GM19035 (cell line): ENCODE results near the gene NELFA.

Source experiments
- ATAC-seq: cut with Tn5 transposase; IDR thresholded peaks from one replicate; pipeline ENCODE4 v1.9.1; 2021; ENCODE audit not compliant: unreplicated experiment

Gene NELFA

DNA sequence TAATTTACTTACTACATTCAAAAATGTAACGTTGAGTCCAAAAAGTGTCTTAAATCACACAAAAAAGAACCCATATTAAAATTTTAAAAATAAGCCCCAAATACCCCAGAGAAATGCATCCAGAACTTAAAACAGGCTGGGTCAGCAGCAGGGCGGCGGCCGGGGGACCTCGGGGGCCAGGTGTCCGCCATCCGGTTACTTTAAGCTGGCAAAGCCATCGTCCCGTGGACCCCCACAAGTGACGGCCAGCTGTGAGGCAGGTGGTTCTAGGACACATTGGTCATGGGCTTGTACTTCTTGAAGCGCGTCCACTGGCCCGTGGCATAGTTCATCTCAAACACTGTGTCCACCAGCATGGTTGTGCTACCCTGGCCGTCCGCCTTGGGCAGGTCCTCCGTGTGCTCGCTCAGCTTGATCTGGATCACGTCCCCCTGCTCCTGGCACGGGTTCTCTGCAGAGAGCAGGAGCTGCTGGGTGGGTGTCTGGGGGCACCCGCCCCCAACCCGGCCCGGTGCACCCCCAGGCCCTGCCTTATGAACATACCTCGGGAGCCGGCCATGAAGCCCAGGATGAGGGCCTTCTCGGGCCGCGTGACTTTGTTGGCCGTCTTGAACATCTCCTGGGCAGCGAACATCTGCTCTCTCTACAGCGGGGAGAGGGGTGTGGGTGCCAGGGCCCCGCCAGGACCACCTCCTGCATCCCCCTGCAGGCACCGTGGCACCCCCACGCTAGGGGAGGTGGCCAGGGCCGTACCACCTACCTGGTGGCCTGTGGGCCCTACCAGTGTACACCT is 25.5 kb downstream of the NELFA start:
- no peak for ATAC-seq

DNA sequence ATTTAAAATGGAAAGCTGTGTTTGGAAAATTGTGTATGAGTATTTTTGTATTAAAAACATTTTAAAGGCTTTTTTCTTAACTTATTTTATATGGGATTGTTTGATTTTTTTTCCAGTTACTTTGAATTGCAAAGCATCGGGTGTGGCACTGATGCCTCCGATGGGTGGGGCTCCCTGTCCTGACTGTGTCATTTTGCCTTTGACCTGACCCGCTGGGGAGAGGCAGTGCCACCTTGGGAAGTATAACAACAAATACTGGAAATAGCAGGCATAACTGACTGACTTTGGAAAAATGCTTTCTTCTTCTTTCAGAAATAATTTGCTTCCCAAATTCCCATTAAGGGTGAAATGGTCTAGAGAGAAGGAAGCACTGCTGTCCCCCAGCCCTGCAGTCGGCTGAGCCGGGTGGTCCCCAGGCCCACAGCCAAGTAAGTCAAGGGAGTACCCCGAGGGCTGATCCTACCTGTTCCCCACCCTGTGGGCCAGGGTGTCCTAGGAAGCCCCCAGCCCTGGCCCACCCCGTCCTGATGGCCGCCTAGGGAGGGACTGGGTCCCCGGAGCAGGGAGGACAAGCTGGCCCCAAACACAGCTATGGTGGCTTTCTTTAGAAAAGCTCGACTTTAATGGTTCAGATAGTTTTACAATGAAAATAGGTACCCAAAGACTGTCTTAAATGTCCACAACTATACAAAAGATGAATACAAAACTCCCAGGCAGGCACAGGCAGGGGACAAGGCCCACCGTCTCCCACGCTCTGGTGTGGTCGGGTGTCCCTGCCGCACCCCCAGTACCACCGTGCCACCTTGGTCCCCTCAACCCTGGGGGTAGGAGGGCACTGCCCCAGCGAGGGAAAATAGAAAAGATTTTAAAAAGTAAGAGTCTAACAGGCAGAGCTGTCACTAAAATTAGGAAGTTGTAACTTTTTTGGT is 26.4 kb downstream of the NELFA start:
- no peak for ATAC-seq

DNA sequence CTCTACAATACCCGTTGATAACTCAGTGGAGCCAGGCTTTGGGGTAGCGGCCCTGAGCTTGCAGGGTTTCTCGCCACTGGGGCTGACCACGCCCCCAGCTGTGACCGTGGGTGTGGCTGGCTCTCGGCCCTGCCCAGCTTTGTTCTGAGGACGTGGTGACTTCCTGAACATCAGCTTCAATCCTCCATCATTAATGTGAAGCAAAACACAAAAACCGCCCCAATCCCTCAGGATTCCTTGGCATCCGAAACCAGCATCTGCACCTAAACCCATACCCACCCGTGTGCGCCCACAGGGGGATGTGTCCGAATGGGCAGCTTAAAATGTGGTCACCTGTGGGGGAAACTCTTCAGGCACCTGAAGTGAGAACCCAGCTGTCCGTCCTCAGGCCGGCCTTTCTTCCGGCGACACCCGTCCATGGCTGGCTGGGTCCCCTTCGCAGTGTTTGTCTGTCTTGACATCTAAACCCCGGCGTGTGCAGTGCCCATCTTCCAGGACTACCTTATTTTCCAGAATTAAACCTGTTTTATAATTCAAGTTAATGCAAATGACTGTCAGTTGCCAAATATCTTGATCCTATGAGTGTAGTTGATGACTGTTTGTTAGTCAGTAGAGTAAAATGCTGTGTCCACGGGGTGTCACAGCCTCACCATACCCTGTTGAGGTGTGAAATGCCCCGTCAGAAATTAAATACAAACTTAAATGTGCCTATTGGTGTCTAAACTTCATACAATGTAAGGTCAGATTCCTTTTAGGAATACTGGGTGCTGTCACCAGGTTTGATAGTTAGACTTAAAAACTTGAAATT is 27.3 kb downstream of the NELFA start:
- no peak for ATAC-seq

DNA sequence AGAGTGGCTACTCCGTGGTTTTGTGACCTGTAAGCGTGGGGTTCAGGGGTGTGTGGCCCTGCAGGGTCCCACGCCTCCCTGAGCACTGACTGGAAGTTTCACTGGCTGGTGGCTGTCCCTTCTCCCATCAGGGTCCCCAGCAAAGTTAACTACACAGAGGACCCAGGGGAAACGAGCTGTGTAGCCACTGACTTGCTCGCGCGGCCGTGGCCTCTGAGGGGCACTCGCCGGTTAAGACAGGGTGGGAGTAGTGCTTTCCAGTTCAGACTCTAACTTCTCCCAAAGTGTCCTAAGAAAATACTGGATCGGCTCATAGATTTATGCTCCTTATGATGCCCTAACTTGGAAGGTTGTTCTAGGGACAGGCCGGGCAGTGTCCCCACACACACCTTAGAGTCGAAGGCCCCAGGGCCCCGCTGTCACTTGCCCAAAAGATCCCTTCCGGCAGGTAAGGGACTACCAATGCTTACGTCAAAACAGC is 28.2 kb downstream of the NELFA start:
- no peak for ATAC-seq

DNA sequence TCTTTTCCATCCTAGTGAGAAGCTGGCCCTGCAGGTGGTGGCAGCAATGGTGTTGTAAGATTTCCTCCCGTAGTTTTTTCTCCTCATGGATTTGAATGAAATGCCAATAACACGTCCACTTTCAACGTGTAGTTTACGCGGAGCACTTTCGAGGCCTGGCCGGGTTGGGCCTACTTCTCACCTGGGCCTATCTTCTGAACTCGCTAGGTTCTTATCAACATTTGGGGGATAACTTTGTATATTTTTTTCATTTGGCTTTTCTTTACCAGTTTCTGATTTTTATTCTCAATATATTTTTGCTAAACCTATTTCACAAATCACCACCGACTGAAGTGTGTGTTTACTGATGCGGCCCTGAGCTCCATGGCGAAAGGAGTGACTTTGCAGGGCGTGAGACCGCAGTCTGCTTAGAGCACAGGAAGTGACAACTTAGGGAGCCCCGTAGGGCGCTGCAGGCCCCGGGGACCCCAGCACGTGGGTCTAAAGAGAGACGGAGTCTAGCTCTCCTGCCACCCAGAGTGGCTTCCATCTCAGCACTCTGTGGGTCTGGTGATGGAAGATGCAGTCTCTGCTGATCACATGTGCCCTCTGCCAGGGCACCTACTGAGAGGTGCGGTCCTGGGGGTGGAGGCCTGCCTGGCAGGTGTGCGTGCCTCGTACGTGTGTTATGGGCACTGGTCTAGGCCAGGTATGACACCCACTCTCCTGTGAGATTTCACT is 29.1 kb downstream of the NELFA start:
- no peak for ATAC-seq

DNA sequence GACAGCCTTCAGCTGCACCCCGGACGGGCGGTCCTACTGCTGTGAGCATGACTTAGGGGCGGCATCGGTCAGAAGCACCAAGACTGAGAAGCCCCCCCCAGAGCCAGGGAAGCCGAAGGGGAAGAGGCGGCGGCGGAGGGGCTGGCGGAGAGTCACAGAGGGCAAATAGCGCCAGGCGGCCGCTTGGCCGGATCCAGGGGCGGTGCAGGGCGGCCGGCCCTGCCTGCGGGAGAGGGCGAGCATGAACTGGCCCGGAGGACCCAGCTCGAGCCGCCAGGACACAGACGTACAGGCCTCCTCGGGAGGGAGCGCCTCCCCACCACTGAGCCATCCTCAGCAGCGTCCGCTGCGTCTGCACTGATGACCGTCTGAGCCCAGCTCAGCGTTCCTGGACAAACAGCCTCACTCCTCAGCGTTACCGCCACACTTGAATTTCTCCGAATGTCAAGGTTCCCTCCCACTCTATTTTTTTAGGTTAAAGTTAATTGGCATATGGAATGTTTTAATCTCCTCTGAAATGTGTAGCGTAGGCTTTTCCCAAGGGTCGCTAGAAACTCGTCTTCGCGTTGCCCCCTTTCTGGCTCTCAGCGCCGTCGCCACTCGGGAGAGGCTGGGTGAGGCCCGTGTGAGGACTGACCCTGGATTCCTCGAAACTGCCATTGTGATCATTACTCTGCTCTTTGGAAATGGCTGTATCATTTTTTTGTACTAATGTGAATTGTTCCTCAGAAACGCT is 29.9 kb downstream of the NELFA start:
- no peak for ATAC-seq

DNA sequence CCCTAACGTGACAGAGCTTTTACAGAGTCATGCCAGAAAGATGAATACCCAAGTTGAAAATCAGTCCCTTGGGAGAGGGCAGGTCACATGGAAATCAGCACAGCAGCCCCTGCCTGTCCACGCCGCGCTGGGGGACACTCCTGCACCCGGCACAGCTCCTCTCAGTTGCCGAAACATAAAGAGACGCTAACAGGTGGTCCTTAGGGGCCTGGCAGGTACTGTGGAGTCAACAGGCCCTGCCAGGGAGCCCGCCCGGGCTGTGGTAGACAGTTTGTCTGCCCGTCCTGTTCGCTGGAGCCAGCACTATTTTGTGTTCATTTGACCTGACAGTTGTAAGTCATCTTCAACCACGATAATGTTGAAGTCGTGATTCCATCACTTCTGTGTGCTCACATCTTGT is 30.5 kb downstream of the NELFA start:
- ATAC-seq = no peak

DNA sequence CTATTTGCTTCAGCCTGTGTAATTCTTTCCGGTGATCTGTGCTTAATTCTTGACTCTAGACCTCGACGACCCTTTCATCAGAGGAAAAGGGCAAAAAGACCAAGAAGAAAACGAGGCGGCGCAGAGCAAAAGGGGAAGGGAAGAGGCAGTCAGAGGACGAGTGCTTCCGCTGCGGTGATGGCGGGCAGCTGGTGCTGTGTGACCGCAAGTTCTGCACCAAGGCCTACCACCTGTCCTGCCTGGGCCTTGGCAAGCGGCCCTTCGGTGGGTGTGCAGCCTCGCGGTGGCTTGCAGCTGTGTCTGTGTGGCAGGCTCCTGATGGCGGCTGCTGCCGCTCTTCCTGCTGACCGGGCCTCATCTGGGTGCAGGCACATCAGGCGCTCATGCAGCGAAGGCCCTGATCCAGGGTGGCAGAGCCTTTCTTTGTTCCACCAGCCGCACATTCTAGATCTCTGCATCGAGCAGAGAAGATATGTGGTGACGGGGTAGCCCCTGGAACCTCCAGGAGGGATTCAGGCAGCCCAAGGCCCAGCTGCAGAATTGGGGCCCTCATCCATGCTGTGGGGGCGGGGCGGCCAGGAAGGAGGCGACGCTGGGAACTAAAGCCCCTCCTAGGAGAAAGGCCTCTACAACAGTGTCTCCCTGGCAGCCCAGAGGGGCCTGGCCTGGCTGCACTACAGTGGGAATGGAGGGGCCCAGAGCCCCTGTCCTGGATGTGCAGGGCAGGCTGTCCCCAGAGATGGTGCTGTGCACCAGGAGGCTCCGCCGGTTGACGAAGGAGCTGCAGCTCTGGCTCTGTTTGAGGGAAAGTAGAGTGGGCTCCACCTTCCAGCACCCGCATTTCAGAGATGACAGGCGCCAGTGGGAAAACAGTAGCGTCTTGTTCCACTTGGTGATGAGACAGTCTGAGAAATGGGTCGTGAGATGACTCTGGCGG is 32.1 kb downstream of the NELFA start:
- ATAC-seq = no peak

DNA sequence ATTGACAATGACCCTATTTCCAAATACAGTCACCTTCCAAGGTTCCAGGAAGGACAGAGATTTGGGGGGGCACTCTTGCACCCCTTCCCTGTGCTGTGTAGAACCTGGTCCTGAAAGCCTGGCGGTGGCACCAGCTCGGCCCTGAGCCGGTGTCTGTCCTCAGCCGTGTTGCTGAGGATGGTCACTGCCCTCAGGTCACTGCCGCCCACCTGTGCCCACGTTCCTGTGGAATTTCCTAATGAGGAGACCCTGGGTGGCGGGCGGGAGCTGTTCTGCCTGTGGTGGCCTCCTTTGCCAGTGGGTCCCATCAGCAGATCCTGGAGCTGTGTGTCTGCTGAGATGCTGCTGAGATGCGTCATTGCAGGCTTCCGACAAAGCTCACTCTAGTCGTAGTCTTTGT is 32.9 kb downstream of the NELFA start:
- ATAC-seq = no peak

DNA sequence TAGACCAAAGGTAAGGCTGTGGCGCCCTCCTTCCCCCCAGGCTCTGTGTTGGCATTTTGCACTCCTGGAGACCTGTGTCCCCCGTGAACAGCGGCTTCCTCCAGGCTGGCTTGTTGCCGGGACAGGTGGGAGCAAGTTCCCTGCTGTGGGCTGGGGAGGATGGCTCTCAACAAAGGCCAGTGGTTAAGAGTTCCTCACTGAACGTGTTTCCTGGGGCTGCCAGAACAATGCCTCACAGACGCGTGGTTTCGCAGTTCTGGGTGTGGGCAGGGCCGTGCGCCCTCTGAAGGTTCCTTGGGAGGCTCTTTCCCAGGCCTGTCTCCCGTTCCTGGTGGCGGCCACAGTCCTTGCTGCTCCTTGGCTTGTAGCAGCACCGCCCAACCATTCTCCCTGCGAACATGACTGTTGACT is 33.4 kb downstream of the NELFA start:
- no peak for ATAC-seq

DNA sequence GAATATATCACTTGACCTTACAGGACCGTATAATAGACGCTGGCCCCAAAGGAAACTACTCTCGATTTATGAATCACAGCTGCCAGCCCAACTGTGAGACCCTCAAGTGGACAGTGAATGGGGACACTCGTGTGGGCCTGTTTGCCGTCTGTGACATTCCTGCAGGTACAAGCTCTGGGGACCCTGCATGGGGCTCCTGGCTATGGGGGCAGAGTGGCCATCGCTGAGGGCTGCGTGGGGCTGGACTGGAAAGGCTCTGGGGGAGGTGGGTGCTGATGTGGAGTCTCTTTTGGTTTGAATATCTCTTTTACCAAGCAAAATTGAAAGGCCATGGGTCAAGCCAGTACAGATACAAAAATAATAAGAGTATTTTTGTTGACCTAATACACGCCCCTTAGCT is 33.9 kb downstream of the NELFA start:
- ATAC-seq = no peak

DNA sequence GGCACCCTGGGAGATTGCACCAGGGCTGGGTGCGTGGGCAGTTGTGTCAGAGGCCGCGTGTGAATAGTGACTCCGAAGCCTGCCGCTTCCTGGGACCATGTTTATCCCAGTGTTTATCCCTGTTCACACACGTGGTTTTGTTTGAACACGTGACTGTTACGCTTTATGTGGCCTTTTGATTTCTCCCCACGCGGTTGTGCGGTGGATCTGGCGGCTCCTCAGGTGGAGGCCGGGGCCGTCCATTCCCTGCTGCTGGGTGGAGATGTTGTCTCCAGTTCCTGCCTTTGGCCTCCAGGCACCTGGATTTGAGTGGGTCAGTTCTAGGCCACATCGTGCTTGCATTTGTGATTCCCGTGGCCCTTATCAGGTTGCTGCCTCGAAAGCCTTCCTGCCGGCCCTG is 35.1 kb downstream of the NELFA start:
- no peak for ATAC-seq

DNA sequence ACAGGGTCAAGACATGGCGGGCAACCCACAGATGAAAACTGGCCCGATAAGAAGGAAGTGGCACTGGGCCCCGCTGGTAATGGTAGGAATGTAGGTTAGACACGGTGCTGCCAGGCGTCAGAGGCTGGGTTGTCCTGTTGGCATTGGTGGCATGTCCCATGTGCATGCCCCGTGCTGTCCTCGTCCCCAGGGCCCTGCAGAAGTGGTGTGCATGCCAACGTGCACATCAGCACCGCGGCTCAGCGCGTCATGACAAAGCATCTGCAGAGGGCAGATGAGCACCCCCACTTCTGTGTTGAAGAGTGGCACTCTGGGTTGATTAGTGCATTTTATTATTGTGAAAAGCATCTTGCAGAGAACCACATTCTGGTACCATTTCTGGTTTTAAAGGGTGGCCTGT is 35.6 kb downstream of the NELFA start:
- ATAC-seq = no peak

DNA sequence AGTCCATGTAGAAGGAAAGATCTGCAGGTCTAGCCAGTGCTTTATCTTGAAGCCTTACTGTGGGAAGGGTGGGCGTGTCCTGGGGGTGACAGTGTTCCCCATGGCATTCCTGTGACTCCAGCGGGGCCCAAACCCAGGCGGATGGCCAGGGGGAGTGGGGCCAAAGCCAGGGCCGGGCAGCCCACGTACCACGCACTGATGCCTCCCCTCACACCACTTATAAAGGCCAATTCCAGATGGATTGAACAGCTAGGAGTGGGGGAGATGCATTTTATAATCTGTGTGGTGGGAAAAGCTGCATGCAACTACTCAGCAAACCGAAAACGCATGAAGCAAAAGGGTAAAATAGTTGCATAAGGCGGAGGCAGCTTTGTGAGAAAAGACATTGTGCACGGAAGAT is 36.4 kb downstream of the NELFA start:
- ATAC-seq = no peak

DNA sequence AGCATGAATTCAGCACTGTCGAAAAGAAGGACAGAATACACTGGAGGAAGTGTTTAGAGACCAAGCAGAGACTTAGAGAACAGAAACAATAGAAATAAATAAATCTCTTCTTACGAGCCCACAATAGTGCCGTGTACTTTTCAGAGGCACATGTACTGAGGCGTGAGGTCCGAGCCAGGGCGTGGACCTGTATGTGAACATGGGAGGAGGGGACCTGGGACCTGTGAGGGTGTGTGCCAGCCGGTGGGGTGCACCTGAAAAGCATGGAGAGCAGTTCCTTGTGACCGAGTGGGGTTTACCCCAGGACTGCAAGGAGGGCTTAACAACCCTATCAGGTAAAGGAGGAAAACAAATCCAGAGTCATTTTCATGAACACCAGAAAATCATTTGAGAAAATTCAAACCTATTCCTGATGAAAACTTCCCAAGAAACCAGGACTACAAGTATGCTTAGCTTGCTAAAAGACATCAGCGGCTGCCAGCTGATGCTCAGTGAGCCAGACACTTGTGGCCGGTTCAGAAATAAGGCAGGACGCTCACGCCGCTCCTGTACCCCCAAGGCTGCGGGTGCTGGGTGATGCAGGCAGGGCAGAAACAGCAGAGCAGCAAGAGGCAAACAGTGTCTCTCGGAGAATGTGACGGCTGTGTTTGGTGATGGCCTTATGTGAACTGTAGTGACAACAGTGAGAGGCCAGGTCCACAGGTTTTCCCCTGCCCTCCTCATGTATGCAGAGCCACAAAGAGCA is 37.1 kb downstream of the NELFA start:
- no peak for ATAC-seq

DNA sequence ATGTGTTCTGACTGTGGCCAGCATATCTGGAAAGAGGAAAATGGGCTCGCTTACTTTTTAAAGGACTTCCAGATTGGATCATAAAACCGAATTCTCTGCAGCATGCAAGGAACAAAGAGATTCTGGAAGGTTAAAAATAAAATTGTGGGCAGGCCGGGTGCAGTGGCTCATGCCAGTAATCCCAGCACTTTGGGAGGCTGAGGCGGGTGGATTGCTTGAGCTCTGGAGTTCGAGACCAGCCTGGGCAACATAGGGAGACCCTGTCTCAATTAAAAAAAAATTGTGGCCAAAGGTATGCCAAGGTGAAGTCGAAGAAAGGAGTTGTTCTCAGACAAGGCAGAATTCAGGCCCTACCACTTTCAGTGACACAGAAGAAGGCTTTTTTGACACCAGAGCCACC is 37.8 kb downstream of the NELFA start:
- ATAC-seq = no peak

DNA sequence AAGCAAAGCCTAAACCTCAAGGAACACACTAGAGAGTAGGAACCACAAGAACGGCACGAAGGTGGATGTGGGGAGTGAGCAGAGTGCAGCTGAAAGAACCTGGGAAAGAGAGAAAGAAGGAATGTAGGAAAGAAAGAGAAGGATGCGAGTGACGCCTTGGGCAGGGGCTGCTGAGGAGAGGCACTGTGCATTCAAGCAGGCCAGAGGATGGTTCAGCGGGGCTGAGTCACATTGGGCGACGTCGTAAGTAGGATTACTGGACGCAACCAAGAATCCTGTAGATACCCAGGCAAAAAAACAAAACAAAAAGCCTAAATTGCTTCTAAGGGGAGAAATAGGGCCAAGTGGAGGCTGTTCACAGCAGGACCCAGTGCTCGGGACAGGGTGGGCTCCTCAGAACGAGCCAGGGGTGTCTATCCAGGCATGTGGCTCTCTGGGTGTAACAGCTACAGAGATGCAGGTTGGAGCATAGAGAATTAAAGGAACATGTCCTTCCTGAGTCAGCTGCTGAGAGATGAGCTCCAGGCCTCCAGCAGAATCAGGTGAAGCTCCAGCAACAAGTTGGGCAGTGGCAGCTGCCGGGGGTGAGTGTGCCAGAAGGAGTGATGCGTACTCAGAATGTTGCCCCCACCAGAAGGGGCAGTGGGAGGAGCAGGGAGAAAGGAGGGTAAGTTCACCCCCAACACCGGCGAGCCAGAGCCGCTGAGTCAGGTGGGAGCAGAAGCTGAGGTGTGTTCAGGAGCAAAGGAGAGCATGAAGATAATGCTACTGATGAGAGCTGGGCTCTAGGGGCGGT is 38.6 kb downstream of the NELFA start:
- ATAC-seq = no peak
